ENCODE results near the gene GRIN1.

DNA sequence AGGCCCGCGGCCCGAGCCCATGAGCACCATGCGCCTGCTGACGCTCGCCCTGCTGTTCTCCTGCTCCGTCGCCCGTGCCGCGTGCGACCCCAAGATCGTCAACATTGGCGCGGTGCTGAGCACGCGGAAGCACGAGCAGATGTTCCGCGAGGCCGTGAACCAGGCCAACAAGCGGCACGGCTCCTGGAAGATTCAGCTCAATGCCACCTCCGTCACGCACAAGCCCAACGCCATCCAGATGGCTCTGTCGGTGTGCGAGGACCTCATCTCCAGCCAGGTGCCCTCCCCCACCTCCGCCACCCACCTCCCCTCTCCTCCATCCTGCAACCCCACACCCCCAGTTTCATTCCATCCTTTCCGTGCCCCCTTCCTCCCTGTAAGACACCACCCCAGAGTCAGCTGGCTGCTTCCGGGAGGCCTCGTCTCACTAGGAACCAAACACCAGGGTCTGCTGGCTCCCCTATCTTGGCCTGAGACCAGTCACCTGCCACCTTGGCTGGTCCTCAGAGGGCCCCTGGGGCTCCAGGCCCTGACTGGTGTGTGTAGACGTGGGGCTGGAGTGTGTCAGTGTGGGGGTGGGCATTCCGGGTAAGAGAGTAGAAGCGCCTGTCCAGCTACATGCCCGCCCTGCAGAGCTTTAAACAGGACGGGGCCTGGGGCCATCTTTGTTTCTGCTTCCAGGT lies 655 bp downstream of the GRIN1 start:
- TF ChIP-seq, protein P1, sequence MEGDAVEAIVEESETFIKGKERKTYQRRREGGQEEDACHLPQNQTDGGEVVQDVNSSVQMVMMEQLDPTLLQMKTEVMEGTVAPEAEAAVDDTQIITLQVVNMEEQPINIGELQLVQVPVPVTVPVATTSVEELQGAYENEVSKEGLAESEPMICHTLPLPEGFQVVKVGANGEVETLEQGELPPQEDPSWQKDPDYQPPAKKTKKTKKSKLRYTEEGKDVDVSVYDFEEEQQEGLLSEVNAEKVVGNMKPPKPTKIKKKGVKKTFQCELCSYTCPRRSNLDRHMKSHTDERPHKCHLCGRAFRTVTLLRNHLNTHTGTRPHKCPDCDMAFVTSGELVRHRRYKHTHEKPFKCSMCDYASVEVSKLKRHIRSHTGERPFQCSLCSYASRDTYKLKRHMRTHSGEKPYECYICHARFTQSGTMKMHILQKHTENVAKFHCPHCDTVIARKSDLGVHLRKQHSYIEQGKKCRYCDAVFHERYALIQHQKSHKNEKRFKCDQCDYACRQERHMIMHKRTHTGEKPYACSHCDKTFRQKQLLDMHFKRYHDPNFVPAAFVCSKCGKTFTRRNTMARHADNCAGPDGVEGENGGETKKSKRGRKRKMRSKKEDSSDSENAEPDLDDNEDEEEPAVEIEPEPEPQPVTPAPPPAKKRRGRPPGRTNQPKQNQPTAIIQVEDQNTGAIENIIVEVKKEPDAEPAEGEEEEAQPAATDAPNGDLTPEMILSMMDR (IDR thresholded peaks at IDR 0.05) = no peak
- no peak for TF ChIP-seq POLR2A (IDR thresholded peaks at IDR 0.05)

Measured in Peyer's patch (tissue), 4 donors.